ENCODE results near the gene FRG1.
"Not testable (repeated sequence)": the region's sequence is repeated elsewhere in the genome, so short reads cannot be mapped to it uniquely, and the experiment has no call there.

FRG1 gene

GRCh38 chr4:189979196-189980047 lies 38.8 kb downstream of the FRG1 start:
- H2AFZ ChIP-seq (ENCODE audit: low read length): no peak overlapping the region
- H3F3A ChIP-seq (ENCODE audit: insufficient read depth, low read length): no peaks in the 10 kb centered on the region
- H3K9me2 ChIP-seq (replicated peaks; ENCODE audit: insufficient read depth, low read length): no peaks in the 10 kb centered on the region
- no peaks in the 10 kb centered on the region for H3K4me1 ChIP-seq (ENCODE audit: low read length)
- H4K20me1 ChIP-seq (ENCODE audit: insufficient read depth, low read length): no peaks in the 10 kb centered on the region
- no peak overlapping the region for H3K9ac ChIP-seq (ENCODE audit: low read length)
- no peak overlapping the region for H3K4me2 ChIP-seq (ENCODE audit: low read depth, low read length)
- TF ChIP-seq CTCF (IDR thresholded peaks at IDR 0.05; ENCODE audit: low read length) (no peak), EZH2 (optimal IDR thresholded peaks at IDR 0.05; ENCODE audit: low read depth, low read length) (no peak)
- no peak overlapping the region for H3K4me3 ChIP-seq (ENCODE audit: low read length)
- H3K27me3 ChIP-seq (replicated peaks; ENCODE audit: insufficient read depth, low read length): no peaks in the 10 kb centered on the region
- DNase-seq: no peak
- H3K27ac ChIP-seq (ENCODE audit: low read length): no peak overlapping the region
- H3K36me3 ChIP-seq (replicated peaks; ENCODE audit: insufficient read depth, low read length): no peaks in the 10 kb centered on the region
- no peaks in the 10 kb centered on the region for H3K9me3 ChIP-seq (replicated peaks; ENCODE audit: insufficient read depth, low read length)
- H3K79me2 ChIP-seq (ENCODE audit: low read length): no peaks in the 10 kb centered on the region

GRCh38 chr4:189980292-189980691 lies 39.6 kb downstream of the FRG1 start:
- H3K4me2 ChIP-seq (ENCODE audit: low read depth, low read length); H3K9me2 ChIP-seq (replicated peaks; ENCODE audit: insufficient read depth, low read length); H2AFZ ChIP-seq (ENCODE audit: low read length); H3K4me1 ChIP-seq (ENCODE audit: low read length); H3K9me3 ChIP-seq (replicated peaks; ENCODE audit: insufficient read depth, low read length); H3K4me3 ChIP-seq (ENCODE audit: low read length); H3K27ac ChIP-seq (ENCODE audit: low read length); H3K9ac ChIP-seq (ENCODE audit: low read length); H3K27me3 ChIP-seq (replicated peaks; ENCODE audit: insufficient read depth, low read length); H3K36me3 ChIP-seq (replicated peaks; ENCODE audit: insufficient read depth, low read length); H3F3A ChIP-seq (ENCODE audit: insufficient read depth, low read length); DNase-seq; H3K79me2 ChIP-seq (ENCODE audit: low read length); H4K20me1 ChIP-seq (ENCODE audit: insufficient read depth, low read length): not testable (repeated sequence)

- no peak for TF ChIP-seq EZH2 (optimal IDR thresholded peaks at IDR 0.05; ENCODE audit: low read depth, low read length)
- TF ChIP-seq EZH2phosphoT487 (IDR thresholded peaks at IDR 0.05; ENCODE audit: low read length): no peak
- TF ChIP-seq CTCF (IDR thresholded peaks at IDR 0.05; ENCODE audit: low read length): no peak
- Histone ChIP-seq H3F3A (ENCODE audit: insufficient read depth, low read length) (no peaks in the 10 kb centered on the region), H3K4me3 (ENCODE audit: low read length) (no peak overlapping the region), H3K4me2 (ENCODE audit: low read depth, low read length) (no peak overlapping the region), H3K9ac (ENCODE audit: low read length) (no peak overlapping the region), H2AFZ (ENCODE audit: low read length) (no peak overlapping the region), H3K79me2 (ENCODE audit: low read length) (no peaks in the 10 kb centered on the region), H4K20me1 (ENCODE audit: insufficient read depth, low read length) (no peaks in the 10 kb centered on the region), H3K9me2 (replicated peaks; ENCODE audit: insufficient read depth, low read length) (no peaks in the 10 kb centered on the region), H3K4me1 (ENCODE audit: low read length) (no peaks in the 10 kb centered on the region), H3K27me3 (replicated peaks; ENCODE audit: insufficient read depth, low read length) (no peaks in the 10 kb centered on the region), H3K36me3 (replicated peaks; ENCODE audit: insufficient read depth, low read length) (no peaks in the 10 kb centered on the region), H3K27ac (ENCODE audit: low read length) (no peak overlapping the region), H3K9me3 (replicated peaks; ENCODE audit: insufficient read depth, low read length) (no peaks in the 10 kb centered on the region)
- no peak for DNase-seq
Observed at GRCh38 chr4:189981970-189982369, 41.3 kb downstream of the FRG1 start.

- H3K9me2 ChIP-seq (replicated peaks; ENCODE audit: insufficient read depth, low read length); H3K4me3 ChIP-seq (ENCODE audit: low read length); DNase-seq; H3K27ac ChIP-seq (ENCODE audit: low read length); H3K4me1 ChIP-seq (ENCODE audit: low read length); H3K79me2 ChIP-seq (ENCODE audit: low read length); H3K27me3 ChIP-seq (replicated peaks; ENCODE audit: insufficient read depth, low read length); H2AFZ ChIP-seq (ENCODE audit: low read length); H3K9ac ChIP-seq (ENCODE audit: low read length); H3K9me3 ChIP-seq (replicated peaks; ENCODE audit: insufficient read depth, low read length); H3K36me3 ChIP-seq (replicated peaks; ENCODE audit: insufficient read depth, low read length); H3F3A ChIP-seq (ENCODE audit: insufficient read depth, low read length); H3K4me2 ChIP-seq (ENCODE audit: low read depth, low read length); H4K20me1 ChIP-seq (ENCODE audit: insufficient read depth, low read length): not testable (repeated sequence)
Observed at GRCh38 chr4:189983916-189984526, 43.3 kb downstream of the FRG1 start.

GRCh38 chr4:189984661-189985060 lies 44.0 kb downstream of the FRG1 start:
- H3K4me2 ChIP-seq (ENCODE audit: low read depth, low read length); H3K9ac ChIP-seq (ENCODE audit: low read length); H3K79me2 ChIP-seq (ENCODE audit: low read length); H2AFZ ChIP-seq (ENCODE audit: low read length); H3K36me3 ChIP-seq (replicated peaks; ENCODE audit: insufficient read depth, low read length); H4K20me1 ChIP-seq (ENCODE audit: insufficient read depth, low read length); H3K9me3 ChIP-seq (replicated peaks; ENCODE audit: insufficient read depth, low read length); H3K27ac ChIP-seq (ENCODE audit: low read length); H3K4me1 ChIP-seq (ENCODE audit: low read length); H3K4me3 ChIP-seq (ENCODE audit: low read length); DNase-seq; H3F3A ChIP-seq (ENCODE audit: insufficient read depth, low read length); H3K9me2 ChIP-seq (replicated peaks; ENCODE audit: insufficient read depth, low read length); H3K27me3 ChIP-seq (replicated peaks; ENCODE audit: insufficient read depth, low read length): not testable (repeated sequence)

GRCh38 chr4:189985651-189986243 lies 45.1 kb downstream of the FRG1 start:
- not testable (repeated sequence) for H3K4me2 ChIP-seq (ENCODE audit: low read depth, low read length); H3K9ac ChIP-seq (ENCODE audit: low read length); H3K4me3 ChIP-seq (ENCODE audit: low read length); DNase-seq; H3K79me2 ChIP-seq (ENCODE audit: low read length); H2AFZ ChIP-seq (ENCODE audit: low read length); H3K27me3 ChIP-seq (replicated peaks; ENCODE audit: insufficient read depth, low read length); H3K36me3 ChIP-seq (replicated peaks; ENCODE audit: insufficient read depth, low read length); H3F3A ChIP-seq (ENCODE audit: insufficient read depth, low read length); H3K27ac ChIP-seq (ENCODE audit: low read length); H3K9me3 ChIP-seq (replicated peaks; ENCODE audit: insufficient read depth, low read length); H3K9me2 ChIP-seq (replicated peaks; ENCODE audit: insufficient read depth, low read length); H4K20me1 ChIP-seq (ENCODE audit: insufficient read depth, low read length); H3K4me1 ChIP-seq (ENCODE audit: low read length)
